ENCODE measurements around the gene RIMS4.
A peak's percentile ranks its signal among the peaks of the same experiment; 100 is the strongest.
"Not testable (repeated sequence)": the region's sequence is repeated elsewhere in the genome, so short reads cannot be mapped to it uniquely, and the experiment has no call there.

RIMS4 gene

DNA sequence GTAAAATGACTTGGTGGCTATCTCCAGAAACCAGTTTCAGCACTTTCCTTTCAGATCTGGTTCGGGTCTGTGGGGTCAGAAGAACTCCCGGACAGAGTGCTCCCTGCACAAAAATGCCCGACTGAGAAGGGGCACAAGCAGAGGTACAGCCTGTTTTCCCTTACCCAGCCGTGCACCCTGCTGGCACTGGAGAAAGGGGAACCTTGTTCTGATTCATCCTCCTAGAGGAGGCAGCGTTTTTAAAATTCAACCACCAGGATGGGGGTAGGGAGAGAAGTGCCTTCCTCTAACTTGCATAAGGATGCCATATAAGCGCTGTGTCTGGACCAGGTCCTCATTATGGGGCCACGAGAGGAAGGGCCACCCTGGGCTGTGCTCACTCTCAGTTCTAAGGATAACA, 17.6 kb downstream of the RIMS4 start:
- no peak for DNase-seq

DNA sequence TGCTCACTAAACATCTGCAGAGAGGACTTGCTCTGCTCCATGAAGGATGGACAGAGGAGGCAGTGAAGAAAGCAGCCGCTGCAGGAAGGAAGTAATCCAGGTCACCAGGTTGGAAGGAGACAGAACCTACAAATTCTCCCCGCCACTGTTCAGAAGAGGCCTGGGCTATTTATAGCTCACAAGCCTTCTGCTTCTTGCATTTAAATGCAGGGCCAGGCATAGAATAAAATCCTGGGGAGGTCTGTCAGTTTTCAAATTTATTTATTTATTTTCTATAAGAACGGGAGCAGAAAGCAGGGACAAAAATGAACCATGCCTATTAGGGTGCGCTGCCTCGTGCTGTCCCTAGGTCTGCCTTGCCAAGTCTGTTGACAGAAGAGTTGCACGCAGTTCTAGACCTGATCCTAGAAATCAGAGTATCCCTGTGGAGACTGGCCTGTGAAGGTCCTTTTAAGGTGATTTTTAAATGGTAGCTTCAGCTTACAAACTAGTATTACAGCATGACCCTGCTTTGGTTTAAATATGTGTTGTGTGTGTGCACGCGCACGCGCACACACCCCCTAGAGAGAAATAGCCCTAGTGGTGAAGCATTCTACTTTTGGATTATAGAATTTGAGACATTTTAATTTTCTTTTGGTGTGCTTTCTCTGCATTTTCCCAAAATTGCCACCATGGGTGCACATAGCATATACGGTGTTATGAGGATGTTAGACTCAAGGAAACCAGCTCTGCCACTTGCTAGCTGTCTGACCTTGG, 19.5 kb downstream of the RIMS4 start:
- DNase-seq, result no peak

DNA sequence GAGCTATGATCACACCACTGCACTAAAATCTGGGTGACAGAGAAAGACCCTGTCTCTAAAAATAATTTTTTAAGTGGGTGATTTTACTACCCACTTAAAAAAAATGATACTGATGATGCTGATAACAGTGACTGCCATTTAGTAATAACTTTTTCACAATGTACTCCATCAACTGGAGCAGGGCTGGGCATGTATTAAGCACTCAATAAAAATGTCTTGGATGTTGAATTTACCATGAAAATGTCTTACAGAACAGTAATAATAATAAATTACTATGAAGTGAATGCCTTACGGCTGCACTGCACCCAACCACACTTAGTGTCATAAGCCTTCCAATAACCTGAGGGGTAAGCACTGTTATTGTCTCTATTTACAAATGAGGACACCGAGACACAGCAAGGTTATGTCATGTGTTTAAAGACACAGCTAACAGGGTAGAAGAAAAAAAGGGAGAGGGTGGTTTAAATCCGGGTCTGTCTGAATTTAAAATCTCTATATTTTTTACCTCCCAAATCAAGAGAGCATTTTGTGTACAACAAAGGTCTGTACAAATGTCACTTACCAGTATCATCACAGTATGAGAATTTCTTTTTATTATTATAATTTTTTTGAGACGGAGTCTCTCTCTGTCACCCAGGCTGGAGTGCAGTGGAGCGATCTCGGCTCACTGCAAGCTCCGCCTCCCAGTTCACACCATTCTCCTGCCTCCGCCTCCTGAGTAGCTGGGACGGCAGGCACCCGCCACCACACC, 21.5 kb downstream of the RIMS4 start:
- DNase-seq, result no peak

DNA sequence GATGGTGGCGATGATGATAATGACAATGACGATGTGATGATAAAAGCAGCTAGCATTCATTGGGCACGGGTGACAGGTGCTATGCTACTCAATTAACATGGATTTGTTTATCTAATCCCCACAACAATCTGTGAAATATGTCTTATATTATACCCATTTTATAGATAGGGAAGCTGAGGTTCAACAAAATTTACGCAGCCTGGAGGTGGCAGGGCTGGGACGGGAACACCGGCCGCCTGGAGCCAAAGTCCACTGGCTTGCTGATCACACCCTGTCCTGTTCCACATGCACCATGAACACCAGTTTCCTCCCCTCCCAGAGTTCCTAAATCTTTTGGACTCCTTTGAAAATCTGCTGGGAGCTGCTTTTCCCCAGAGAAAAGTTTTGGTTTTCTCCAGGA, 23.0 kb downstream of the RIMS4 start:
- DNase-seq, result no peak

DNA sequence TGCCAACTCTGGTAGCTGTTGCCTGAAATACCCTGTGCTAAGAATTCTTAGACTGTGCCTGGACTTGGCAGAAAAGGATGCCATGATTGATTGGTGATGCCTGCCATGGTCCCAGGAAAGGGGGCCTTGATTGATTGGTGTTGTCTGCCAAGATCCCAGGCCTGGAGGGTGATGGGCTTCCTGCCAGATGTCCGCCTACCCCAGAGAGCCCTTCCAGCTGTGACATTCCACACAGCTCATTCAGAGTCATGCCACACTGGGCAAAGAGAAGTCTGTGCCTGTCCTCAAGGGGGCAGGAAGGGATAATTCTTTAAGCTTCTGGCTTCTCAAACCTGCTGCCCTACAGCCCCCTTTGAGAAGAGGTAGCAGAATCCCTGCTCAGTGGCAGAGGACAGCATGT, 24.6 kb downstream of the RIMS4 start:
- peak; percentile 23 for DNase-seq

DNA sequence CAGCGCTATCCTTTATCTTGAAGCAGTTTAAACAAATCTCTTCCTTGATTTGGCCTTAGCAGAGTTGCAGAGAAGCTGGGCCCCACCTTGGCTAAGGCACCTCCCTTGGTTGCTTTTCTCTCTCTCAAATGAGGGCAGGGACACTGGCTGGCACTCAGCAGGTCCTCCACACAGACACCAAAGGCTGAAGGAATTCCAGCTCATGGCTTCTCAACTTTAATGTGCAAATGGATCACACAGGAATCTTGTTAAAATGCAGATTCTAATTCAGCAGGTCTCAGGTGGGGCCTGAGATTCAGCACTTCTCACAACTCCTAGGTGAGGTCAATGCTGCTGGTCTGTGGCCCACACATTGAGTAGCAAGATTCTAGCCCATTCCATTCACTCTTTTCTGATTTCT, 25.7 kb downstream of the RIMS4 start:
- no peak for DNase-seq

DNA sequence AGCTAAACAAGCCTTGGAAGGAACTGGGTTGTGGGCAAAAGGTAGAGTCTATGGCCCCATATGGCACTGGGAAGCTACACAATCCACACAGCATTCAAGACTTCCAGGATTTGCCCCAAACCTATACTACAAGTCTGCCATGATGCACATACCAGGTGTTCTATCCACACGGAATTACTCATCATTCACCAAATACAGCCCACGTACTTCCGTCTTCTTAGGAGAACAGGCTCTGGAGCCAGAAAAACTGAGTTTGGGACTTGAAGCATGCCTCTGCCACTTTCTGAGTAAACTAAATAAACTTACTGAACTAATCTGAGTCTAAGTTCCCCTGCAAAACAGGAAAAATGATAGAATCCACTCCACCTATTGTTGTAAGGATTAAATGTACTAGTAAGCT, 28.6 kb downstream of the RIMS4 start:
- no peak for DNase-seq

DNA sequence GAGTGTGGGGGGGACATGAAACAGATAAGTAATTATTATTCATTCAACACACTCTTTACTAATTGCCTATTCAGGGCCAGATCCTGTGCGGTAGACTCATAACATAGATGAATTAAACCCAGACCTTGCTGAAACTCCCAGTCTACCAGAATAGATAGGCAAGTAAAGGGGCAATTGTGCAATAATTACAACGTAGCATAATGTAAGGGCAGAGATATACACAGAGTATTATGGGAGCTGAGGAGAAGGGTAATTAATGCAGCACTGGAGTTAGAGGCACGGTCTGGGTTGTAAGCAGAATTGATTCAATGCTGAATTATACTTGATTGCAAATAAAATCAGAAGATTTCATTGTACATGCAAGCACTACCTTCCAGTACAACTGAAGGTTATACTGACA, 29.2 kb downstream of the RIMS4 start:
- no peak for DNase-seq

DNA sequence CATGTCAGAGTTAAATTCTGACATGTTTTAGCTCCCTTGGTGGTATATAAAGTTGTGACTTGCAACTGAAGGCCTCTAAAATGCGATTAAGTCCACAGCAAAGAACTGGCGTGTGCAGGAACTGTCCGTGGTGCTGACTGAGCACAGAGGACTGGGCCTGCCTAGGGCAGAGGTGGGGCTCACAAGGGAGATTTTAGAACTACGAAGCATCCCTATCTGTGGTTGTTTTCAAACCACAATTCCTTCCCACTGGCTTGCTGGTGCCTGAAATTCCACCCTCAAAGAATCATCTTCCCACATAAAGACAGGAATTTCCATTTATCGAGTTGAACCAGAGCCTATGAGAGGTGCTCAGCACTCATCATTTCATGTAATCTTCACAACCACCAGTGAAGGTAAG, 30.1 kb downstream of the RIMS4 start:
- DNase-seq, result peak; percentile 44

DNA sequence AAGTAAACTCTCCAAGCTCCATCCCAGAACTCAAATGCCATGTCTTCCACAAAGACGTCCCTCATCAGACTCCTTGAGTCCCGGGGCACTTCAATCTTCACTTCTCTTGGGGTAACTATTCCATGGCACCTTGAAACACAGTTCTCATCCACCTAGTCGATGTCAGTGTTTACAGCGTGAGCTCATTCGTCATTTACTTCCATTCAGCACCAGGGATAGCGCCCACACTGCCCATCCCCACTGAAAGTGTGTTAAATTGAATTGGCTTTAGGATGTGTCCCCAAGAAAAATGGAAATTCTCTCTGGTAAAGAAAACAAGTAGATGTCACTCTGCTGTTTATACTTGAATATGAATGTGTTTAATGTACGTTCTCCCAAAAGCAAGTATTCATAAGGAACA, 33.4 kb downstream of the RIMS4 start:
- DNase-seq, result no peak

DNA sequence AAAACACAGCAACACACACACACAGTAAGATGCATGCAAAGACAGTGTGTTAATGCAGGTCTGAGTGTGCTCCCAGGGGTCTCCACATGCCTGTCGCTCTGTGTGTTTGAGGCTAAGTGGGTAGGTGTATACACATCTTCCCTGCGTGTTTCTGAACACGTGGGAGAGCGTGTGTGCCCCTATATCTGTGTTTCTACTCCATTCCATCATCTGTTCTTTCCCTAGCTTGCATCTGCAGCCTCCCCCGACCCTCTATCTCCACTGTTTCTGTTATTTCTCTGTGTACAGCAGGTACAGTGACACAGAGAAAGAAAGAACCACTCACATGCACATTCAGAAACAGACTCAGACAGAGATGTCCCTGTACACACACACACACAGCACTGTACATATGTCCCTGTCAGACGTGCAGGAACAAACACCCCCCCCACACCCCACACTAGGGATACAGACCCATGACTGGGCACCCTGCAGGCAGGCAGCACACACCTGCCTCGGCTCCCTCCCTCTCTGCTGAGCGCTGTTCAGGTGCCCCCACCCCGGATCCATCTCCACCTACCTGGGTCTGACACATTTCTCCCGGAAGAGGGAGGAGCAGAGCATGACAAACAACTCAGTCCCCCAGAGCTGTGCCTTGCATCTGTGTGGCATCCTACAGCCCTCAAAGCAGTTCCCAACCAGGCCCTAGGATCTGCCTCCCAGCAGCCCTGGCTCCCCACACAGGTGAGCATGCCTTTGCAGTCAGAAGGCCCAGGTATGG, 37.1 kb downstream of the RIMS4 start:
- DNase-seq, result no peak

DNA sequence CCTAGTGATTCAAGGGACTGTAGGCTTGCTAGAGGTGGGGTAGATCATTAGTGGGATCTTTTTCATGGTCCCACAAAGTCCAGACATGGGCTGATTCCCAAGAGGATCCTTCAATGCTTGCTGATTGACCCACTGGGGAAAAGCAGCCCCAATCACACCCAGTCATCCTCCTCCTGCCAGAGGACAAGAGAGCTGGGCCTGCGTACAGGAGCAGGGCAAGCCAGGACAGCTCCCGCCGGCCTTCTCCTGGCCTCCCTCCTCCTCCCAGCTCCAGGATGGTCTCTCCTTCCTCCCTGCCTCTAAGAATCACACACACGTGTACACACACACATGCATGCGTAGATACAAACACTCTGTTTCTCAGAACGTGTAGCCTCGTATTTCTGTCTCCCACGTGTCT, 37.7 kb downstream of the RIMS4 start:
- no peak for DNase-seq

DNA sequence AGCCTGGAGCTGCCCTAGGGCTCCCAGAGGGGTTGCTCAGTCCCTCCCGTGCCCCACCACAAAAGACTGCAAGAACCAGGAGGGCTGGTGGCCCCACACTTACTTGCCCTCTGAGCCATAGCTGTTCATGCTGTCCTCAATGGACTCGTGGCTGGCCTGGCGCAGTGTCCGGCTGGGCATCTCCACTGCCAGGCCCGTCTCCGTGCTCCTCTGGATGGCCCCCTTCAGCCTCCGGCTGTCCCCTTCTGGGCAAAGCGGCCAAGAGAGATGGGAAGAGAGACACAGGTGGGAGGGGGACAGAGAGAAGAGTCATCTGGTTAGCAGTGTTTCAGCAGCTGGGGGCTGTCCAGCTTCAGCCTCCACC, 39.2 kb downstream of the RIMS4 start:
- DNase-seq, result no peak

DNA sequence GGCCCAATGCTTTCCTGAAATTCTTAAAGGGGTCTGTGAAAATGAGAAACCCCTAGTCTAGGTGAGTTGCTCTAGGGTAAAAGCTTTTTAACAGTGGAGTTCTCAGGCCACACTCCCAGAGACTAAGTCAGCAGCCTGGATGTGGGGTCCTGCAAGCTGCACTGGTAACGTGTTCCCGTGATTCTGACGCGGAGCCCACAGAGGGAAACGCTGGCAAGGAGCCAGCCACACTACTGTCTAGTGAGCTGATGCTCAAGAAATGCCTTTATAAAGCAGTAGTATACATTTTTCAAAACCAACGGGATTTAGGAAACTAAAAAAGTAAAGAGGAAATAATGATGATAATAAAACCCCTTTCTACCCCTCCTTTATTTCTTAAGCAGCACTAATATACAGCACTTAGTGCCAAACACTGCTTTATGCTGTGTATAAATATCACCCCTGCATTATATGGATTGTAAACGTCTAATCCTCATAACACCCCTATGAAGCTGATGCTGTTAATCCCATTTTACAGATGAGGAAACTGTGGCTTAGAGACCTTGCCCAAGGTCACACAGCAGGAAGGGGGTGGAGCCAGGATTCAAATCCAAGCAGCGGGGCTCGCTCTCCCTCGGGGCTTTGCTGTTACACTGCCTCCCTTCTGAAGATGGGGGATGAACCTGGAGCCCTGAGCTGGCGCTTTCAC, 39.7 kb downstream of the RIMS4 start:
- DNase-seq, result no peak

DNA sequence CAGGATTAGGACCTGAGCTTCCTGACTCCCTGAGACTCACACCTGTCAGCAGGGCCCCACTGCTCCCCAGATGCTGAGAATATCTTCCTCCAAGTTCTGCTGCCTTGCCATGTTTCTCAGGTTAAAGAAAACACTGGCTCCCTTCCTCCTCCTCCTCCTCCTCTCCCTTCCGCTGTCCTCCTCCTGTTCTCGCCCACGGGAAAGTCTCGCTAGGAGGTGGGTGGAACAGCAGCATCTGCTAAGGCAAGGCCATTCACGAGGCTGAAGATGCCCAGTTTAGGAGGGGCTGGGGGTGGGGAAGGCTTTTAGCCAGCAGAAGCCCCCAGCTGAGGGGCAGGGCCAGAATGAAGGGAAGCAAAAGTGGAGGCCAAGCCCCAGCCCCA, 40.9 kb downstream of the RIMS4 start:
- no peak for DNase-seq

DNA sequence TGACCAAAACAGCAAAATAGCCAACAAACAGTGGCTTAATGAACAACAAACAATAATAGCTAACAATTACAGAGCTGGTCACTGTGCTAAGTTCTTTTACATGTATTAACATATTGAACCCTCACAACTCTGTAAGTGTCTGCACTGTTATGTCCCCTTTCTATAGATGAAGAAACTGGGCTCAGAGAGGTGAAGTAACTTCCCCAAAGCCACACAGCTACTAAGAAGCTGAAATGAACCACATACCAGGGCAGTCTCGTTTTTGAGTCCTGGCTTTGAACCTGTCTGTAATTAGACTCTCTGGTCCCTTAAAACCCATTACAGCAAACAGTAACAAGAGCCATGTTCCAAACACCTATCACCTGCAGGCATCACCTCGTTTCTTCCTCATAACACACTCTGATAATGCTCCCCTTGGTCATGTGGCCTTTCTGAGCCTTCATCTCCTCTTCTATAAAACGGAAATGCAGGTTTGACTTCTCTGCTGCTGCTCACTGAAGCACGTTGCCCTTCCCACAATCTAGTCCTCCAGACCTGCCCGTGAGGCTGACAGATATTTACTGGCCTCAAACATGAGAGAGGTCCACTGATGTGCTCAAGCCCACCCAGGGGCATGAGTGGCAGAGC, 41.4 kb downstream of the RIMS4 start:
- DNase-seq, result no peak

DNA sequence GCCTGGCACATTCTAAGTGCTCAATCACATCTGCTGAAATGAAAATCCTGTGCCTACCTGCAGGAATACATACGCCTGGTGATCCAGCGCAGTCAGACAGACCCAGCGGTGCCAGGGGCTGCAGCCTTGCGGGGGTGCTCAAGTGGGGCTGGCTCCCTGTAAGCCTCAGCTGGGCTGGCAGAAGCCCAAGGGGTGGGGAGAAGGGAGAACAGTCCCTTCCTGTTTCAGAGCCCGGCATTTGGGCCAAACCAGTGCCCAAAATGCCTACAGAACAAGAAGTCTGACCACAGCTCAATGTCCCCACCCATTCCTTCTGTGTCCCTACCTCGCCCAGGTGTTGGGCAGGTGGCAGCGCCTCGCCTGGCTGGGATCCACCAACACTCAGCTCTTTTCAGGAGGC, 42.1 kb downstream of the RIMS4 start:
- no peak for DNase-seq

DNA sequence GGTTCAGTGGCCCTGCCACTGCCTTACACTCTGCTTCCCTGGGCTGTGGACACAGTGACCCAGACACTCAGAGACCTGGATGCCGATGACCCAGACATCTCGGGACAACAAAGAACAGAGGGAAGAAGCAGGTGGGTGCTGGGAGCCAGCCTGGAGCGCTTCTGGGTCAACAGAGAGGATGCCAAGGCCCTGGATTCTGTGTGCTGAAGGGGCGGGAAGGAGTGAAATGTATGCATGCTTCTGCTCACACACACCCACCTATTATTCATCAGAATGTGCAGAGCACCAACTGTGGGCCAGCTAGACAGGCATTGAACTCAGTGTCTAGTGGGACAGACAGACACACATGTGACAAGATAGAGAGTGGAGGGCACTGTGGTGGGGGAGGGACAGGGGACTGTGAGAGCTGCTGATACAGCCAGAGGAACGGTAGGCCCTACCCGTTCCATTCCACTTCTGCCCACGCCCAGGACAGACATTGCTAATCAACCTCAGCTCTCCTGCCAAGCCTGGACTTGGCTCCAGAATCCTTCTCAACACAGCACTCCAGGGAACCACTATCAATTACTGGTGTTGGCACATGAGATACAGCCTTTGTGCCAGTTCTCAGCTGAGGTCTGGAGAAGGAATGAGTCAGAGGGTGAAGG, 44.5 kb downstream of the RIMS4 start:
- DNase-seq, result no peak

DNA sequence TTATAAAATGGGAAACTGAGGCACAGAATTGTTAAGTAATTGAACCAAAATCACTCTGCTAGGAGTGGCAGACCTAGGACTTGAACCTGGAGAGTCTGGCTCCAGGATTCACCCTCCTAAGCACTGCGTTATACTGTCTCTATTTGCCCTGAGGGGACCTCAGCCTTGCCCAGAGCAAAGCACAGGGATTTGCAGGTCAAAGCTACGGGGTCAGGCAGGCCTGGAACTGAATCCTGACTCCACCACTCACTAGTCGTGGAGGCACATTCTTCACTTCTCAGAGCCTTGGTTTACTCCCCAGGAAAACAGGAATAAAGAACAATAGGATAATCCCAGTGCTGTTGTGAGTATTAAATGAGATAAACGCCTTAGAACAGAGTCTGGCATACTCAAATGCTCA, 45.3 kb downstream of the RIMS4 start:
- no peak for DNase-seq

DNA sequence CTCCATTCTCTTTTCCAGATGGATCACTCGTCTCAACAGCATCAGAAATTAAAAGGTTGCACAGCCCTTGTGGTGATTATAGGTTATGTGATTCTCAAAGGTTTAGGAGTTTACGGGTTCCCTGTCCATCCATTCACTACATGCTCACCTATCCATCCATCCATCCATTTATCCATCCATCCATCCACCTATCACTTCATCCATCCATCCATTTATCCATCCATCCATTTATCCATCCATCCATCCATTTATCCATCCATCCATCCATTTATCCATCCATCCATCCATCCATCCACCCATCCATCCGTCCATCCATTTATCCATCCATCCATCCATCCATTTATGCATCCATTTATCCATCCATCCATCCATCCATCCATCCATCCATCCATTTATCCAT, 46.5 kb downstream of the RIMS4 start:
- not testable (repeated sequence) for DNase-seq

DNA sequence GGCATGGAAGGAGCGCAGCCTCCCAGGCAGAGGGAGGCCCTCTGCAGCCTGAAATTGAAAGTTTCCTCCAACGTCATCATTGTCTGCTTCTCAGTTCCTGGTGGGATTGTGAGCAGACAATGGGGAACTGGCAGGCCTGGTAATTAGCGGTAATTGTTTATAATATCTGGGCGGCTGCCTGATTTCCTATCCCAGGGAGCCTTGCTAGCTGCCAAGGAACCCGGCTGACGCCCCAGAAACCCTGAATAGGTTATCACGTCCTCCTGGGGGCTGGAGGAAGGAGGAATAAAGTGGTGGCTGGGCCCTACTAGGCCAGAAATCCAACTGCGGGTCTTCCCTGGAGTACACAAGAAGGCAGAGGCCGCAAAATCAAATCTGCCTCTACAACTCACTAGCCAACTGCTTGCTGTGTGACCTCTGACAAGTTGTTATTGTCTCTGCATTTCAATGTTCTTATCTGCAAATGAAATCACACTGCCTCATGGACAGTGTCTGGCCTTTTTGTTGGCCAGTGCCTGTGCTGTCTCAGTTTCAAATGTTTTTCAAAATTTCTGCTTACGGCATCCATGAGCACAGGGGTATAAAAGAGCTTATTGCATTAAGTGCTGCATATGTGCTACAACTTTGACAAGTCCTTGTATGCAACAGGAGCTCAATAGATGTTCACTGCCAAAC, 47.7 kb downstream of the RIMS4 start:
- no peak for DNase-seq

DNA sequence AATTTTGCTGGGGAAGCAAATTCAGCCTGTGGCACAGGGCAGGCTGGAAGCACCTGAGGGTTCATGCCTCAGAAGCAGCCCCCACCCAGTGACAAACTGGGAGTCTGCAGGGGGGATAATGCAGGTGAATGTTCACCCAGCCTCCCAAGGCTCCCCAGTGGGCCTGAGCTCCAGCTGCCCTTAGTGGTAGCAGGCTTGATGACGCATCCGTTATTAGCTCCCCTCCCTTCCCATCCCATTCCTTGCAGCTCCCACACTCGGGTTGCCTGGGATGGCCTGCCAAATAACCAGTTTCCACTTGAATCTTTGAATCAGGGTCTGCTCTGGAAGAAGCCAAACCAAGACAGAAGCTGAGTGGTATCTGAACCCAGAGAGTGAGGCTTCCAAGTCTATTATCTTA, 48.9 kb downstream of the RIMS4 start:
- DNase-seq, result no peak
